H1 (cell line): ENCODE data around the gene CEP104. TPM values are rescaled to one million over a fixed set of nuclear protein-coding genes. Genes with fewer than 3 reads are reported as not detected.

ENCODE experiments used
- CTCF ChIA-PET: fragments of 300-600 bp; sonication (Branson Sonifier 250); formaldehyde crosslinking; loops from one replicate; lab custom pipeline; 2021; ENCODE audit not compliant: partially characterized antibody; lab: Charles Lee
- POLR2A ChIA-PET: fragments of 300-600 bp; sonication (Branson Sonifier 250); formaldehyde crosslinking; loops from one replicate; lab custom pipeline; 2021; ENCODE audit warnings: inconsistent platforms; ENCODE audit not compliant: partially characterized antibody; lab: Charles Lee
- DNase-seq, 2 experiments: peaks; one replicate each; pipeline versions ENCODE4 v3.0.0 to v3.0.0-alpha.2; 2010 to 2022; ENCODE audit warnings: low spot score in 2 of 2, low read depth in 1 of 2, mixed read lengths in 1 of 2
- FAIRE-seq: peaks from 2 replicates; lab custom pipeline; 2011; peaks lifted over from hg19 to GRCh38; lab: Jason Lieb, UNC
- H2AFZ ChIP-seq: 2 replicates; pipeline ENCODE4 v1.8.1; 2012; ENCODE audit warnings: low read length, inconsistent platforms
- H2AK5ac ChIP-seq: 2 replicates; pipeline ENCODE4 v1.6.1; 2013; ENCODE audit warnings: low read depth, low read length
- H2BK120ac ChIP-seq: replicated peaks from 2 replicates; pipeline ENCODE3; 2013; ENCODE audit warnings: low read depth, low read length, inconsistent platforms
- H2BK12ac ChIP-seq: 2 replicates; pipeline ENCODE4 v1.6.1; 2013; ENCODE audit warnings: low read depth, low read length
- H2BK15ac ChIP-seq: 2 replicates; pipeline ENCODE4 v1.6.1; 2013; ENCODE audit warnings: low read length
- H2BK20ac ChIP-seq: 2 replicates; pipeline ENCODE4 v1.6.1; 2013; ENCODE audit warnings: low read length
- H2BK5ac ChIP-seq: 2 replicates; pipeline ENCODE4 v1.6.1; 2013; ENCODE audit warnings: low read depth, low read length
- H3K14ac ChIP-seq: 2 replicates; pipeline ENCODE4 v1.6.1; 2013; ENCODE audit warnings: inconsistent platforms; ENCODE audit not compliant: insufficient read length
- H3K18ac ChIP-seq: 2 replicates; pipeline ENCODE4 v1.6.1; 2013; ENCODE audit warnings: low read length; ENCODE audit errors: extremely low read depth
- H3K23ac ChIP-seq: 2 replicates; pipeline ENCODE4 v1.6.1; 2013; ENCODE audit warnings: inconsistent platforms; ENCODE audit not compliant: insufficient read length
- H3K23me2 ChIP-seq: 2 replicates; pipeline ENCODE4 v1.6.1; 2013; ENCODE audit warnings: low read depth, low read length
- H3K27ac ChIP-seq: 2 replicates; pipeline ENCODE4 v1.6.1; 2011; ENCODE audit warnings: low read depth, low read length, inconsistent platforms
- H3K27me3 ChIP-seq, 4 experiments: replicated peaks in 1 of 4; 1 replicate in 1 of 4; 2 replicates in 3 of 4; pipeline versions ENCODE4 v1.6.1 to v1.8.1; 2011 to 2013; ENCODE audit warnings: low read length in 3 of 4, mild to moderate bottlenecking in 3 of 4, inconsistent platforms in 2 of 4, mixed read lengths in 2 of 4, moderate library complexity in 1 of 4; ENCODE audit not compliant: control insufficient read depth in 3 of 4, insufficient read depth in 3 of 4; ENCODE audit errors: extremely low read depth in 1 of 4
- H3K36me3 ChIP-seq, 4 experiments: 2 replicates each; pipeline versions ENCODE4 v1.6.1 to v1.8.1; 2011 to 2013; ENCODE audit warnings: mild to moderate bottlenecking in 4 of 4, low read length in 3 of 4, moderate library complexity in 2 of 4, control low read depth in 1 of 4, inconsistent platforms in 1 of 4; ENCODE audit not compliant: insufficient read depth in 4 of 4, control insufficient read depth in 2 of 4
- H3K4ac ChIP-seq: replicated peaks from 2 replicates; pipeline ENCODE3; 2013; ENCODE audit warnings: low read length, low read depth, mixed read lengths, inconsistent platforms; ENCODE audit not compliant: insufficient read length
- H3K4me1 ChIP-seq, 4 experiments: replicated peaks in 1 of 4; 1 replicate in 1 of 4; 2 replicates in 3 of 4; pipeline versions ENCODE4 v1.6.1 to v1.8.1; 2011 to 2013; ENCODE audit warnings: low read length in 3 of 4, inconsistent platforms in 2 of 4, mixed read lengths in 1 of 4; ENCODE audit not compliant: insufficient read depth in 4 of 4, control insufficient read depth in 3 of 4
- H3K4me2 ChIP-seq, 2 experiments: 2 replicates each; pipeline versions ENCODE4 v1.6.1 to v1.8.1; 2011 to 2013; ENCODE audit warnings: low read depth in 2 of 2, low read length in 2 of 2, control low read depth in 1 of 2, inconsistent platforms in 1 of 2, mild to moderate bottlenecking in 1 of 2; ENCODE audit not compliant: insufficient read depth in 1 of 2
- H3K4me3 ChIP-seq, 4 experiments: fragments of 200-600, 300-600 bp in 1 of 4; sonication (generic), shearing (Covaris generic), sonication (Bioruptor Twin) in 1 of 4; 2 replicates each; pipeline versions ENCODE4 v1.5.1 to v1.8.1; 2011 to 2016; ENCODE audit warnings: low read length in 4 of 4, low read depth in 3 of 4, control low read depth in 2 of 4, inconsistent platforms in 2 of 4, mild to moderate bottlenecking in 2 of 4, mixed read lengths in 1 of 4, moderate library complexity in 1 of 4; ENCODE audit not compliant: insufficient read depth in 2 of 4; ENCODE audit errors: extremely low read depth in 1 of 4
- H3K56ac ChIP-seq: replicated peaks from 2 replicates; pipeline ENCODE3; 2013; ENCODE audit warnings: low read depth, mild to moderate bottlenecking, mixed read lengths, low read length, inconsistent platforms; ENCODE audit not compliant: insufficient read length
- H3K79me1 ChIP-seq: 2 replicates; pipeline ENCODE4 v1.6.1; 2013; ENCODE audit warnings: low read depth, low read length, control low read depth
- H3K79me2 ChIP-seq, 2 experiments: 2 replicates each; pipeline versions ENCODE4 v1.6.1 to v1.8.1; 2012 to 2013; ENCODE audit warnings: low read length in 2 of 2, mild to moderate bottlenecking in 2 of 2, inconsistent platforms in 1 of 2; ENCODE audit not compliant: insufficient read depth in 2 of 2, control insufficient read depth in 1 of 2
- H3K9ac ChIP-seq, 4 experiments: replicated peaks in 1 of 4; 1 replicate in 1 of 4; 2 replicates in 3 of 4; pipeline versions ENCODE4 v1.6.1 to v1.8.1; 2011 to 2013; ENCODE audit warnings: low read depth in 3 of 4, low read length in 3 of 4, control low read depth in 2 of 4, mild to moderate bottlenecking in 2 of 4, moderate library complexity in 2 of 4, inconsistent platforms in 1 of 4; ENCODE audit errors: extremely low read depth in 1 of 4
- H3K9me3 ChIP-seq, 2 experiments: 2 replicates each; pipeline versions ENCODE4 v1.6.1 to v1.8.1; 2012 to 2013; ENCODE audit warnings: mild to moderate bottlenecking in 2 of 2, moderate library complexity in 2 of 2, control low read depth in 1 of 2, inconsistent platforms in 1 of 2, low read depth in 1 of 2, low read length in 1 of 2, mixed read lengths in 1 of 2; ENCODE audit not compliant: insufficient read depth in 2 of 2
- H4K20me1 ChIP-seq, 2 experiments: replicated peaks in 1 of 2; 2 replicates each; pipeline versions ENCODE3 to v1.8.1; 2011 to 2013; ENCODE audit warnings: inconsistent platforms in 2 of 2, low read length in 2 of 2, mild to moderate bottlenecking in 1 of 2; ENCODE audit not compliant: insufficient read depth in 2 of 2, control insufficient read depth in 1 of 2
- H4K5ac ChIP-seq: 2 replicates; pipeline ENCODE4 v1.6.1; 2013; ENCODE audit warnings: low read length, low read depth, mixed read lengths, inconsistent platforms; ENCODE audit not compliant: insufficient read length
- H4K8ac ChIP-seq: 2 replicates; pipeline ENCODE4 v1.8.0; 2013; ENCODE audit warnings: mild to moderate bottlenecking, moderate library complexity, low read length, inconsistent platforms; ENCODE audit not compliant: insufficient read depth; ENCODE audit errors: extremely low read depth
- H4K91ac ChIP-seq: replicated peaks from 2 replicates; pipeline ENCODE3; 2013; ENCODE audit warnings: low read length, mixed read lengths, inconsistent platforms; ENCODE audit not compliant: insufficient read length
- CTBP2 ChIP-seq: IDR thresholded peaks from 2 replicates; pipeline ENCODE4 v1.7.0; 2011; ENCODE audit warnings: borderline replicate concordance, mild to moderate bottlenecking, moderate library complexity, mixed read lengths, low read length; ENCODE audit not compliant: insufficient read depth, insufficient read length
- SIX5 ChIP-seq: IDR thresholded peaks from 2 replicates; pipeline ENCODE4 v1.6.1; 2011; ENCODE audit warnings: mild to moderate bottlenecking, low read depth, low read length
- WGBS, 2 experiments: shearing (Covaris generic) in 1 of 2; methylation state at CpG; one replicate each; pipeline versions ENCODE4 v1.1.6 to v1.1.7; 2013 to 2015; ENCODE audit warnings: low lambda C conversion rate in 2 of 2, mixed read lengths in 2 of 2, inconsistent platforms in 1 of 2, low coverage in 1 of 2, missing lambda C conversion rate in 1 of 2; ENCODE audit not compliant: insufficient replicate concordance in 2 of 2, insufficient coverage in 1 of 2, insufficient read length in 1 of 2; ENCODE audit errors: extremely low coverage in 1 of 2, missing lambda C conversion rate in 1 of 2; 5-methylcytosine and 5-hydroxymethylcytosine counted together
- polyA plus RNA-seq, 7 experiments: library from polyadenylated mRNA; depleted of rRNA in 3 of 7; stranded (reverse) in 5 of 7; unstranded in 2 of 7; fragments of >200 nt in 5 of 7; fragments of 200-250 nt in 2 of 7; gene quantifications; 1 replicate in 5 of 7; 2 replicates in 1 of 7; 4 replicates in 1 of 7; pipeline versions ENCODE4 v1.2.1 to v1.2.3, GENCODE V29; 2011 to 2013; ENCODE audit warnings: missing spikeins in 2 of 7, mixed read lengths in 2 of 7
- total RNA-seq: library from RNA; stranded (reverse); fragmentation: NEBNext Ultra II Directional; extraction: Animal tissue kit (Norgen Biotek cat#: 25700); gene quantifications from 2 replicates; pipeline ENCODE4 v1.2.1, GENCODE V29; 2021
- TF ChIP-seq, protein P1 (sequence below): IDR thresholded peaks from 2 replicates; pipeline ENCODE4 v1.6.1; 2011; ENCODE audit warnings: low read depth, mild to moderate bottlenecking, low read length; ENCODE audit not compliant: insufficient read depth

CEP104 gene
- total and polyA plus RNA-seq, 2 of the 8 experiments (the other 6 are each of a cell fraction or from before 2014, with no cell fraction given), result 8.0 to 43.9 TPM

DNA sequence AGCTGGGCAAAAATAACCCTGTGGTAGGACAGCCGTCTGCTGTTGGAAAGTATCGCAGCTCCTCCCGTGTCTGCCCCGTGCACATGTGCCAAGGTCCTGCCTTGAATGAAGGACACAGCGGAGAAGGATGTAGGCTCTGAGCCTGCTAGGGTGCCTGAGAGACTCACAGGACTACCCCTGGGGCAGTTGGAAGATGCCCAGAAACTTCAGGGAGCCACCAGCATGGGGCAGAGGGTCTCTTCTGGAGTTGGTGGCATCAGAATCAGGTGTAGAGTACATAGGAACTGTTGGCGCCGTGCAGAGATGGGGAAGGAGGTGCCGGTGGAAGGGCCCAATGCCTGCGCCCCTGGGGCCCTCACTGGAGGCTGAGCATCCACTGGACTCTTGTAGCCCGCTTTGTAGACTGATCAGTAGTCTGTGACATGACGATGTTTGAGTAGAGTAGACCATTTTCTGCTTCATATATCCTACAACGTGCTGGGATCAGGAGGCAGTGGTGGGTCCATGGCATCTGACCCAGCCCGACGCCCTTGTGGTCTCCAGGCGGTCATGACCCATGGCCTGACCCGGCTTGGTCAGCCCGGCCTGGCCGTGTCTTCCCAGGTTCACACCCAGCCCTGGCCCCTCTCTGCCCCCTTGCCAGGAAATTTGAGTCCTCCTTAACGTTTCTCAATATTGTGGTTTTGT is 48.4 kb upstream of the CEP104 start:
- H3K9ac ChIP-seq, result no peak overlapping the region
- peaks cover 4% of the 10 kb centered on the region; the same call in 1 of the 2 replicates for H3K23me2 ChIP-seq
- H3K27me3 ChIP-seq, result no peaks in the 10 kb centered on the region
- H3K36me3 ChIP-seq, result no peaks in the 10 kb centered on the region
- no peaks in the 10 kb centered on the region for H3K9me3 ChIP-seq
- no peak overlapping the region for H3K14ac ChIP-seq
- H4K8ac ChIP-seq, result no peak overlapping the region
- H3K56ac ChIP-seq, result no peak overlapping the region
- H2BK120ac ChIP-seq, result no peak overlapping the region
- 90% methylated on average over 19 of the region's 19 CpGs; no CpG with 5 or more reads in 1 of the 2 experiments for WGBS, 2 experiments
- no peak overlapping the region for H3K4ac ChIP-seq
- ChIA-PET CTCF (interaction anchor here (0.6 to 1.9 kb wide), 2 partner anchors 8 to 169 kb away, joined by 3 to 6 read pairs; no protein-coding TSS in a partner anchor), POLR2A (no interaction called here)
- no peak overlapping the region for H3K4me2 ChIP-seq
- H3K4me3 ChIP-seq, result no peak overlapping the region
- FAIRE-seq, result no peak
- H3K23ac ChIP-seq, result no peak overlapping the region
- peaks cover 0 to 12% (median 2%) of the 10 kb centered on the region in 4 experiments; a peak in 1 of 7 replicates for H3K4me1 ChIP-seq
- no peak overlapping the region for H3K18ac ChIP-seq
- no peak overlapping the region for H2AK5ac ChIP-seq
- H3K79me1 ChIP-seq, result no peaks in the 10 kb centered on the region; the same call in 1 of the 2 replicates
- no peak overlapping the region for H2BK5ac ChIP-seq
- no peaks in the 10 kb centered on the region for H4K20me1 ChIP-seq
- H3K27ac ChIP-seq, result no peak overlapping the region
- H2BK12ac ChIP-seq, result no peak overlapping the region
- no peak overlapping the region for H4K91ac ChIP-seq
- TF ChIP-seq, protein P1, sequence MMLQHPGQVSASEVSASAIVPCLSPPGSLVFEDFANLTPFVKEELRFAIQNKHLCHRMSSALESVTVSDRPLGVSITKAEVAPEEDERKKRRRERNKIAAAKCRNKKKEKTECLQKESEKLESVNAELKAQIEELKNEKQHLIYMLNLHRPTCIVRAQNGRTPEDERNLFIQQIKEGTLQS, result no peak
- no peak for TF ChIP-seq CTBP2
- TF ChIP-seq SIX5, result no peak
- DNase-seq, result no peak
- no peak overlapping the region for H2AFZ ChIP-seq
- no peak overlapping the region for H2BK20ac ChIP-seq
- no peak overlapping the region for H4K5ac ChIP-seq
- no peak overlapping the region for H2BK15ac ChIP-seq
- H3K79me2 ChIP-seq, result no peaks in the 10 kb centered on the region
